Measurements from ENCODE around the gene MMADHC. TPM values are rescaled to one million over a fixed set of nuclear protein-coding genes. Genes with fewer than 3 reads are reported as not detected.

MMADHC gene
- polyA plus RNA-seq, 2 of the 4 experiments (the other 2 are of a cell fraction), result 103 to 180 TPM

- Histone ChIP-seq H3K27ac (no peak overlapping the region), H3K4me1 (no peaks in the 10 kb centered on the region), H3K9me3 (no peaks in the 10 kb centered on the region), H3K4me3 (no peak overlapping the region), H3K4me2 (no peak overlapping the region)
- no peak for TF ChIP-seq MAX (IDR thresholded peaks at IDR 0.05)
- no peak for TF ChIP-seq PHF8 (IDR thresholded peaks at IDR 0.05; ENCODE audit: borderline replicate concordance, low read depth)
- TF ChIP-seq CEBPB (IDR thresholded peaks at IDR 0.05), result no peak
- TF ChIP-seq E2F6 (IDR thresholded peaks at IDR 0.05; ENCODE audit: borderline replicate concordance, low read depth), result no peak
- no peak for TF ChIP-seq USF2 (IDR thresholded peaks at IDR 0.05)
- no peak for TF ChIP-seq JUN (IDR thresholded peaks at IDR 0.05)
- no peak for TF ChIP-seq GATA3 (IDR thresholded peaks at IDR 0.05; ENCODE audit: borderline replicate concordance)
- ATAC-seq, result no peak
- CTCF ChIA-PET, result interaction anchor here (1.8 kb wide), 1 partner anchor 528 kb away, joined by 3 read pairs; no protein-coding TSS in a partner anchor
- FAIRE-seq, result no peak
- POLR2A ChIA-PET, result no interaction called here
- no peak for DNase-seq (ENCODE audit: low read depth in 1 of 2, low spot score in 1 of 2)
- 57% methylated on average over 1 of the region's 1 CpG for WGBS (ENCODE audit: missing lambda C conversion rate)
These were observed 42.9 kb downstream of the MMADHC start for GRCh38 chr2:149544692-149545091.

GRCh38 chr2:149543845-149544244 lies 43.7 kb downstream of the MMADHC start:
- TF ChIP-seq MAX (IDR thresholded peaks at IDR 0.05), result no peak
- no peak for TF ChIP-seq USF2 (IDR thresholded peaks at IDR 0.05)
- no peak for TF ChIP-seq MAFK (IDR thresholded peaks at IDR 0.05; ENCODE audit: partially characterized antibody)
- TF ChIP-seq ZSCAN20 (CRISPR knock-in tag; IDR thresholded peaks at IDR 0.05), result no peak
- no peak for TF ChIP-seq RARB (CRISPR knock-in tag; IDR thresholded peaks at IDR 0.05)
- TF ChIP-seq JUNB (IDR thresholded peaks at IDR 0.05), result no peak
- TF ChIP-seq ATOH8 (CRISPR knock-in tag; IDR thresholded peaks at IDR 0.05; ENCODE audit: low read depth), result no peak
- no peak for TF ChIP-seq ESRRA (IDR thresholded peaks at IDR 0.05; ENCODE audit: borderline replicate concordance, low read length)
- TF ChIP-seq SMC3 (IDR thresholded peaks at IDR 0.05), result no peak
- TF ChIP-seq CBX2 (IDR thresholded peaks at IDR 0.05; ENCODE audit: borderline replicate concordance, low read depth), result no peak
- no peak for TF ChIP-seq HOXA7 (CRISPR knock-in tag; IDR thresholded peaks at IDR 0.05)
- TF ChIP-seq RNF2 (IDR thresholded peaks at IDR 0.05; ENCODE audit: borderline replicate concordance, low read depth), result no peak
- no peak for TF ChIP-seq BHLHE40 (IDR thresholded peaks at IDR 0.05; ENCODE audit: low read depth, low read length)
- no peak for TF ChIP-seq GATA3 (IDR thresholded peaks at IDR 0.05; ENCODE audit: borderline replicate concordance)
- TF ChIP-seq EHMT2 (IDR thresholded peaks at IDR 0.05; ENCODE audit: low read depth), result no peak
- Histone ChIP-seq H3K4me2 (no peak overlapping the region), H3K9me3 (no peaks in the 10 kb centered on the region), H3K27ac (no peak overlapping the region), H3K4me1 (no peaks in the 10 kb centered on the region), H3K4me3 (no peak overlapping the region)
- WGBS (ENCODE audit: missing lambda C conversion rate), result 72% methylated on average over 1 of the region's 1 CpG
- DNase-seq (ENCODE audit: low read depth in 1 of 2, low spot score in 1 of 2) (no peak), ATAC-seq (no peak), FAIRE-seq (no peak)
- CTCF ChIA-PET, result interaction anchor here (1.8 kb wide), 1 partner anchor 527 kb away, joined by 3 read pairs; no protein-coding TSS in a partner anchor
- POLR2A ChIA-PET, result no interaction called here

- FAIRE-seq, result no peak
- no peak for TF ChIP-seq SREBF2 (IDR thresholded peaks at IDR 0.05)
- no peak for TF ChIP-seq BCL3 (IDR thresholded peaks at IDR 0.05)
- ChIA-PET POLR2A (no interaction called here), CTCF (interaction anchor here (1.6 kb wide), 1 partner anchor 21 kb away, joined by 3 read pairs; no protein-coding TSS in a partner anchor)
- DNase-seq (ENCODE audit: low read depth in 1 of 2, low spot score in 1 of 2), result no peak
- H3K4me2 ChIP-seq, result no peak overlapping the region
- H3K9me3 ChIP-seq, result no peaks in the 10 kb centered on the region
- H3K4me1 ChIP-seq, result no peaks in the 10 kb centered on the region
- H3K27ac ChIP-seq, result no peak overlapping the region
- no peak overlapping the region for H3K4me3 ChIP-seq
- no peak for ATAC-seq
- 35% methylated on average over 5 of the region's 5 CpGs for WGBS (ENCODE audit: missing lambda C conversion rate)
These were observed 47.4 kb downstream of the MMADHC start for GRCh38 chr2:149540138-149540537.
